ENCODE measurements around the gene GMPPB. TPM values are rescaled to one million over a fixed set of nuclear protein-coding genes. Genes with fewer than 3 reads are reported as not detected.

Gene GMPPB
- total RNA-seq, 1 donor from 2014 or later = 9.9 TPM

DNA sequence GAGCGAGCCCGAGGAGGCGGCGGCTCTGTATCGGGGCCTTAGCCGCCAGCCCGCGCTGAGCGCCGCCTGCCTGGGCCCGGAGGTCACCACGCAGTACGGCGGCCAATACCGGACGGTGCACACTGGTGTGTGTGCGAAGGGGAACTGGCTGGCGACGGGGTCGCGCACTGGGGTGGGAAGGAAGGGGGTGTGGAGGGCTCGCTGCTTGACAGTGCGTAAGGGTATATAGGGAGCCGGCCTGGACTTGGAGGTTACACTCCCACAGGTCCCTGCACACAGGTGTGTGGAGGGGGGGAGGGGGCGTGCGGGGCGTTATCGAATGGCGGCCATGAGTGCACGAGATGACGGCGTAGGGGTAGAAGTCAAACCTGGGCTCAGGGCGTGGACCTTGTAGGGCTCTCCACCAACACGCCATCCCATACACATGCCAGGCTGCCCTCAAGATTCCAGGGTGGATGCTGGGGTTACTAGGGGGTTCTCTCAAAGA, 49.2 kb downstream of the GMPPB start:
- Histone ChIP-seq H3K36me3 (ENCODE audit: control insufficient read depth in 3 of 3, insufficient read depth in 3 of 3, low read length in 3 of 3) (peaks cover 40 to 43% (median 41%) of the 10 kb centered on the region in 3 donors), H3K9me3 (ENCODE audit: control insufficient read depth in 3 of 3, low read length in 3 of 3) (no peaks in the 10 kb centered on the region), H3K27me3 (ENCODE audit: control insufficient read depth in 3 of 3, insufficient read depth in 3 of 3, low read length in 3 of 3) (peaks cover 0 to under 1% (median 0%) of the 10 kb centered on the region in 3 donors), H3K27ac (ENCODE audit: low read depth, low read length) (peak overlapping the region; percentile 93), H3K4me3 (ENCODE audit: low read length in 3 of 3) (peak overlapping the region; percentile 78 to 95 (median 91)), H3K9ac (ENCODE audit: low read depth in 1 of 3, low read length in 3 of 3) (peak overlapping the region; percentile 77 to 92 (median 85)), H3K4me1 (ENCODE audit: control insufficient read depth in 3 of 3, insufficient read depth in 3 of 3, low read length in 3 of 3) (peaks cover 16 to 37% (median 18%) of the 10 kb centered on the region in 3 donors)

DNA sequence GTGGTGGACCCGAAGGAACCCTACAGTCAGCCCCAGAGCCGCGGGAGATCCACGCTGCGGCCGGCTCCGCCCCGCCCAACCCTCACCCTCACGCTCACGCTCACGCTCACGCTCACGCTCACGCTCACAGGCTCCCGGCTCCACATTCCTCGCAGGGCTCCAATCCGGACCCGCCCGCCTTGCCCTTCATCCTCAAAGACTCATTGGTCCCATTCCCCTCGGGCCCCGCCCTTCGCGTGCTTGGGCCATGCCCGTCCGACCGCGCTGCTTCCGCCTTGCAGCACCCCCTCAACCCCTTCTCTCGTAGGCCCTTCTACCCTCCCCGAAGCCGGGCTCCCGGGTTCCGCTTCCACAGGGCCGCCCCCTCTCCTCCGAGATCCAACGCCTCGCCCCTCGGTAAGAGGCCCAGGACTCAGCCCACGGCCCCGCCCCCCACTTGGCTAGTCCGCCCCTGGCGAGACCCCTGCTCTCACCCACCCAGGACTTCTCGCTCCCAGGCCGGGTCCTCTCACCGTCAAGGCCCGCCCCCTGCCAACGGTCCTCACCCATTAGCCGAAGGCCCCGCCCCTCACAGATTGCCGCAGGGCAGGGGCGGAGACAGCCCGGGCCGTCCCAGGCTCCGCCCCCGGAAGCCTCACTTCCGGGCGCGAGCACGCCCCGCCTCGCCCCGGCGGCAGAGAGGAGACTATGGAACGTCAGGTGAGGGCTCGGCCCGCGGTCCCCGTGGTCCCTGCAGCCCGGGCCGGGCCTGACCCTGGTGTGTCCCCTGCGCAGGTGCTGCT, 49.8 kb downstream of the GMPPB start, which contains the start of gene APEH:
TSS of gene APEH (plus strand) at position 637 of the 782 bp plus-strand sequence. CDS start at position 688, 51 bp downstream.
- H3K9ac ChIP-seq (ENCODE audit: low read depth in 1 of 3, low read length in 3 of 3) = peak within 1 kb of the TSS; percentile 77 to 92 (median 85)
- H3K27me3 ChIP-seq (ENCODE audit: control insufficient read depth in 3 of 3, insufficient read depth in 3 of 3, low read length in 3 of 3) = peaks cover 0 to 7% (median 0%) of the 10 kb centered on the region in 3 donors
- H3K36me3 ChIP-seq (ENCODE audit: control insufficient read depth in 3 of 3, insufficient read depth in 3 of 3, low read length in 3 of 3) = peaks cover 33 to 37% (median 35%) of the 10 kb centered on the region in 3 donors
- peaks cover 19 to 40% (median 20%) of the 10 kb centered on the region in 3 donors for H3K4me1 ChIP-seq (ENCODE audit: control insufficient read depth in 3 of 3, insufficient read depth in 3 of 3, low read length in 3 of 3)
- H3K27ac ChIP-seq (ENCODE audit: low read depth, low read length) = peak within 1 kb of the TSS; percentile 93
- no peaks in the 10 kb centered on the region for H3K9me3 ChIP-seq (ENCODE audit: control insufficient read depth in 3 of 3, low read length in 3 of 3)
- H3K4me3 ChIP-seq (ENCODE audit: low read length in 3 of 3) = peak within 1 kb of the TSS; percentile 78 to 95 (median 91)

DNA sequence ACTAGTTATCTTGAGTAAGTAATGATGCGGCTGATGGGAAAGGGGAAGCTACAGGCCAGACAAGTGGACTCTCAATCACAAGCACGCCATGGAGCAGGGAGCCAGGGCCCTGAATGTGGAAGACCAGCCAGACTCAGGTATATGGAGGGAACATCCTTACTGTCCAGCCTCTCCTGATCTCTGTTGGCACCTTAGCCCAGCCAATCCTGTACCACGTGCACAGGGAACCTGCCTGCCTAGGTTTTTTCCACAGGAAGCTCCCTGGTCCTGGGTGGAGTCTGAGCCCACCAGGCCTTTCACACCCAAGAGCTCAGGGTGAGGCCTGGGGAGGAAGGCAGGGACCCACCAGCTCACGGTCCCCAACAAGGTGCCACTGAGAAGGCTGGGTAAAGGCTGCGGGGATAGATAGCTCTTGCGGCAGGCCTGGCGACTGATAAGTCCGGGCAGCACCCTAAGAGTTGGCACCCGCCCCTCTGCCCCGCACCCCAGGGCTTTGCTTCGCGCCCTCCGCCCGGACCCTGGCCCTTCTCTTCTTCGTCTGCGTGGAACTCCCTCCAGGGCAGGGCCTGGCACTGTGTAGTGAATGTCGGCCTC, 50.5 kb downstream of the GMPPB start:
- peaks cover 27 to 31% (median 28%) of the 10 kb centered on the region in 3 donors for H3K36me3 ChIP-seq (ENCODE audit: control insufficient read depth in 3 of 3, insufficient read depth in 3 of 3, low read length in 3 of 3)
- no peaks in the 10 kb centered on the region for H3K9me3 ChIP-seq (ENCODE audit: control insufficient read depth in 3 of 3, low read length in 3 of 3)
- peak overlapping the region; percentile 93 for H3K27ac ChIP-seq (ENCODE audit: low read depth, low read length)
- peaks cover 0 to 9% (median 2%) of the 10 kb centered on the region in 3 donors for H3K27me3 ChIP-seq (ENCODE audit: control insufficient read depth in 3 of 3, insufficient read depth in 3 of 3, low read length in 3 of 3)
- H3K9ac ChIP-seq (ENCODE audit: low read depth in 1 of 3, low read length in 3 of 3) = peak overlapping the region; percentile 57 to 92 (median 85)
- H3K4me3 ChIP-seq (ENCODE audit: low read length in 3 of 3) = peak overlapping the region; percentile 68 to 95 (median 91)
- peaks cover 19 to 40% (median 20%) of the 10 kb centered on the region in 3 donors for H3K4me1 ChIP-seq (ENCODE audit: control insufficient read depth in 3 of 3, insufficient read depth in 3 of 3, low read length in 3 of 3)

DNA sequence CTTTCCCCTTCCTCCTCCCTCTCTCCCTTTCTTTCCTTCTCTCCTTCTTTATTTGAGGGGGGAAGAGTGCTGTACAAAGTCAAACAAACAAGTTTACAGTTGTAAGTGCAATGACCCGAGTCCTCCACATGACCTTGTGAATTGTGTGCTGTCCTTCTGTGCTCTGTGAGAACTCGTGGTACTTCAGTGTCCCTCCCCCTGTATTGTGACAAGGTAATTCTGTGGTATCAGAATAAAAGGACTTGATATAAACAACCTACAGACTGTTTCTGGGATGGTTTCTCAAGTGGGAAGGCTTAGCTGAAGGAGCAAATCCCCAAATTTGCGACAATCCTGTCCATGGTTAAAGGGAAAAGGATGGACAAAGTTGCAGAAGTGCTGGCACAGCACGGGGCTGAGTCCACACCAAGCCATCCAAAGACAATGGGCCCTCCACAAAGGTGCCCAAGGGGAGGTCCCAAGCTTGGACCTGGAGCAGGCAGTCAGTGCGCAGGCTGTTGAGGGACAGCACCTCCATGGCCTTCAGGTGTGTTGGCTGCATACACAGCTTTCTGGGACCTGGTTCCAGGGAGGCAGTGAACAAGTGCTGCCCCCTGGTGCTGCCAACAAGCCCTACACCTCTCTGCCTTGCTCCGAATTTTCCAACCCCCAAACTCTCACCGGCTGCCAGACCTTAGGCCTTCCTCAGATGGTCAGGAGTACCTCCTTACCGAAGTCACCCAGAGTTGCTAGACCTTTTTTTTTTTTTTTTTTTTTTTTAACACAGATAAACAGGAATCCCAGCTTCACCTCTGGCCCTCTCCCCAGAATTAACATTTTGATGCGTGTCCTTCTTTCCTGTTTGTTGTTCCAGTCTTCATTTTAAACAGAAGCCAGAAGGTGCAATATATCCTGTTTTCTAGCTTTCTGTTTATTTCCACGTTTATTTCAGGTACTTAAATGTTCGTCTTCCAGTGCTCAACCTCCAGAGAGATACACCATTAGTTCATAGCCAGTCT, 52.2 kb downstream of the GMPPB start:
- Histone ChIP-seq H3K27me3 (ENCODE audit: control insufficient read depth in 3 of 3, insufficient read depth in 3 of 3, low read length in 3 of 3) (peaks cover 6 to 16% (median 9%) of the 10 kb centered on the region in 3 donors), H3K27ac (ENCODE audit: low read depth, low read length) (no peak overlapping the region), H3K9ac (ENCODE audit: low read depth in 1 of 3, low read length in 3 of 3) (no peak overlapping the region), H3K4me3 (ENCODE audit: low read length in 3 of 3) (no peak overlapping the region), H3K36me3 (ENCODE audit: control insufficient read depth in 3 of 3, insufficient read depth in 3 of 3, low read length in 3 of 3) (peaks cover 10 to 15% (median 12%) of the 10 kb centered on the region in 3 donors), H3K9me3 (ENCODE audit: control insufficient read depth in 3 of 3, low read length in 3 of 3) (no peaks in the 10 kb centered on the region), H3K4me1 (ENCODE audit: control insufficient read depth in 3 of 3, insufficient read depth in 3 of 3, low read length in 3 of 3) (peaks cover 19 to 37% (median 22%) of the 10 kb centered on the region in 3 donors)

DNA sequence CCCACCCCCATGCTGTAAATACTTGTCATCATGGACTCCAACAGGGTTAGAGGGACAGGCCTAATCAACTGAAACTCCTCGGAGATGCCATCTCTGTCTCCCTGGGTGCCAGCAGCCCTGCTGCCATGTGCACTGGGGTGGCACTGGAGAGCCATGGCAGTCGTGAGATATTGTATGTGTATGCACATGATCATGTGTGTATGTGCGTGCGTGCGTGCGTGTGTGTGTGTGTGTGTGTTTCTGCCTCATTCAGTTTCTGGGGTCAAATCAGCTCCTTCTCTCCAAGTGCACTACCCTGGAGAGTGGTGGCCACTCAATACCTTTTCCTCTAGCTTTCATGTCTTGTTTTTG, 52.8 kb downstream of the GMPPB start:
- Histone ChIP-seq H3K9ac (ENCODE audit: low read depth in 1 of 3, low read length in 3 of 3) (peak overlapping the region in 1 of 3 donors; percentile 45), H3K9me3 (ENCODE audit: control insufficient read depth in 3 of 3, low read length in 3 of 3) (no peaks in the 10 kb centered on the region), H3K36me3 (ENCODE audit: control insufficient read depth in 3 of 3, insufficient read depth in 3 of 3, low read length in 3 of 3) (peaks cover 3 to 8% (median 5%) of the 10 kb centered on the region in 3 donors), H3K4me3 (ENCODE audit: low read length in 3 of 3) (no peak overlapping the region), H3K27ac (ENCODE audit: low read depth, low read length) (no peak overlapping the region), H3K4me1 (ENCODE audit: control insufficient read depth in 3 of 3, insufficient read depth in 3 of 3, low read length in 3 of 3) (peaks cover 19 to 34% (median 22%) of the 10 kb centered on the region in 3 donors), H3K27me3 (ENCODE audit: control insufficient read depth in 3 of 3, insufficient read depth in 3 of 3, low read length in 3 of 3) (peaks cover 6 to 18% (median 9%) of the 10 kb centered on the region in 3 donors)

Small RNAs within 50 kb of the gene (small RNA-seq; reads per million reads assigned to genes)
- not detected for gene AMIGO3
- gene COX6CP14 = not detected

Other genes with a start within 250 kb of the GMPPB start
- gene BSN, start 169.5 kb downstream of the GMPPB start, total RNA-seq = under 0.01 TPM
- 75.2 TPM for gene APEH, start 49.6 kb downstream of the GMPPB start, total RNA-seq
- 1.6 TPM for gene MST1, start 34.5 kb downstream of the GMPPB start, total RNA-seq
- 31.3 TPM for gene RNF123, start 34.4 kb downstream of the GMPPB start, total RNA-seq
- under 0.01 TPM for gene AMIGO3, start 4.3 kb downstream of the GMPPB start, total RNA-seq
- gene IP6K1, start 62.6 kb upstream of the GMPPB start, total RNA-seq = 23.5 TPM
- gene CDHR4, start 75.9 kb upstream of the GMPPB start, total RNA-seq = not detected
- 11.5 TPM for gene INKA1, start 79.3 kb upstream of the GMPPB start, total RNA-seq
- 29.7 TPM for gene UBA7, start 90.0 kb upstream of the GMPPB start, total RNA-seq
- gene TRAIP, start 132.6 kb upstream of the GMPPB start, total RNA-seq = 2.6 TPM
- gene CAMKV, start 146.0 kb upstream of the GMPPB start, total RNA-seq = not detected
- gene MST1R, start 179.9 kb upstream of the GMPPB start, total RNA-seq = 2.6 TPM
- 5.7 TPM for gene MON1A, start 205.9 kb upstream of the GMPPB start, total RNA-seq
- gene RBM6, start 216.2 kb upstream of the GMPPB start, total RNA-seq = 49.1 TPM

All from skeletal muscle tissue (tissue), 5 donors.